Measurements from ENCODE around the gene RPS21.

GRCh38 chr20:62344092-62344491 is 42.8 kb upstream of the RPS21 start:
- TF ChIP-seq ZNF274 (IDR thresholded peaks at IDR 0.05; ENCODE audit: low read depth, low read length), result no peak
- TF ChIP-seq SUZ12 (IDR thresholded peaks at IDR 0.05; ENCODE audit: extremely low read depth, insufficient read depth, insufficient read length), result no peak
- no peak for TF ChIP-seq YY1 (IDR thresholded peaks at IDR 0.05; ENCODE audit: insufficient read depth, insufficient read length)

All from NT2/D1 (cell line).